GM18867 (cell line): ENCODE results near the gene YPEL3.
"Not testable (repeated sequence)": the region's sequence is repeated elsewhere in the genome, so short reads cannot be mapped to it uniquely, and the experiment has no call there.

Source experiments
- ATAC-seq: cut with Tn5 transposase; IDR thresholded peaks from one replicate; pipeline ENCODE4 v1.9.1; 2021; ENCODE audit warnings: mild to moderate bottlenecking, moderate library complexity; ENCODE audit not compliant: unreplicated experiment

YPEL3 gene, protein sequence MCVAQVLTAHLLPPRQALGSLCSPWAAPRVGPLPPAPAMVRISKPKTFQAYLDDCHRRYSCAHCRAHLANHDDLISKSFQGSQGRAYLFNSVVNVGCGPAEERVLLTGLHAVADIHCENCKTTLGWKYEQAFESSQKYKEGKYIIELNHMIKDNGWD

DNA sequence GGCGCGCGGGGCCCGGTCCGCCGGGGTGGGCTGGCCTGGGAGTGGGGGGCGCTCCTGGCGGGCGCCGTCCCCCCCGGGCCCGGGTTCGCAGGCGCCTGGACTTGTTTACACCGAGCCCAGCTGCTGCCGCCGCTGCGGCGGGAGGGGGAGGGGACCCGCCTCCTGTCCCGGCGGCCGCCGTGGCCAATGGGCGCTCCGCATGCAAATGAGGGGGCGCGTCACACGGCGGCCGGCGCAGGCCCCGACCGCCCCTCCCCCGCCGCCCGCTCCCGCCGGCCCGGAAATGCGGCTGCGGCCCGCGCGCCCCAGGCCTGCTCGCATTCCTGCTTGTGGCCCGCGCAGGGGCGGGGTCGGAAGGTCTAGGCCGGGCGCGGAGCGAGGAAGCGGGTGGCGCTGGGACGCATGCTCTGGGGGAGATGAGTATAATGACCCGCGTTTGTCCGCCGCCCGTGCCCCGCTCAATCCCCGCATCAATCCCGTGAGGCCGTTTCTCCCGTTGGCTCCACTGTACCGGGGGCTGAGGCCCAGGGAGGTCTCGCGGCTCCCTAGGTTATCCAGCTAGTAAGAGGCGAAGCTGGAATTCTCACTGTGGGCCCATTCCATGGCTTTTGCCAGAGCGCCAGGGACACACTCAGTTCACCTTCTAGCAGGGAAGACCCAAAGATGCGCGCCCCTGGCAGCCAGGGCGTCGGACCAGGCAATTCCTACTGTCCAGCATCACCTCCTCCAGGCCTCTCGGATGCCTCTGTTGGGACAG is at the start of gene YPEL3:
TSS of gene YPEL3 (minus strand) at position 109 of the 757 bp plus-strand sequence. CDS start 731 bp downstream, outside the sequence.
- peak; percentile 59 for ATAC-seq

- no peak for ATAC-seq
Measured at GRCh38 chr16:30145657-30146056, 49.6 kb upstream of the YPEL3 start.

GRCh38 chr16:30144917-30145316 is 48.9 kb upstream of the YPEL3 start:
- no peak for ATAC-seq

- ATAC-seq = no peak
Measured at GRCh38 chr16:30144017-30144416, 48.0 kb upstream of the YPEL3 start.

DNA sequence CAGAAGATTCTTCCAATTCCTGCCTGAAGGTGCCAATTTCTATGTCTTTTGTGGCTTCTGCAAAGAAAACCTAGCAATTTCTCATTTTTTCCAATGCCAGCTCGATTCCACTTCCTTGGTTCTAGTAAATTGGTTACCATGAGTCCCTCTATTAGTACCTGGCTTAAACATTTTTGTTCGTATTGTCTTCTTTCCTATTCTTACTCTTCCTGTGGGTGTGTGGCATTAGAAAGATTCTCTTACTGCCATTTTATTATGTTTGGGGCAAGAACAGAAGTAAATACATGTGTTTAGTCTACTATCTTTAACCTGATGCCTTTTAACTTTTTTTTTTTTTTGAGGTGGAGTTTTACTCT is 47.3 kb upstream of the YPEL3 start:
- no peak for ATAC-seq

- no peak for ATAC-seq
Measured at GRCh38 chr16:30142672-30143346, 46.8 kb upstream of the YPEL3 start.

- ATAC-seq = no peak
Measured at GRCh38 chr16:30141750-30142149, 45.7 kb upstream of the YPEL3 start.

DNA sequence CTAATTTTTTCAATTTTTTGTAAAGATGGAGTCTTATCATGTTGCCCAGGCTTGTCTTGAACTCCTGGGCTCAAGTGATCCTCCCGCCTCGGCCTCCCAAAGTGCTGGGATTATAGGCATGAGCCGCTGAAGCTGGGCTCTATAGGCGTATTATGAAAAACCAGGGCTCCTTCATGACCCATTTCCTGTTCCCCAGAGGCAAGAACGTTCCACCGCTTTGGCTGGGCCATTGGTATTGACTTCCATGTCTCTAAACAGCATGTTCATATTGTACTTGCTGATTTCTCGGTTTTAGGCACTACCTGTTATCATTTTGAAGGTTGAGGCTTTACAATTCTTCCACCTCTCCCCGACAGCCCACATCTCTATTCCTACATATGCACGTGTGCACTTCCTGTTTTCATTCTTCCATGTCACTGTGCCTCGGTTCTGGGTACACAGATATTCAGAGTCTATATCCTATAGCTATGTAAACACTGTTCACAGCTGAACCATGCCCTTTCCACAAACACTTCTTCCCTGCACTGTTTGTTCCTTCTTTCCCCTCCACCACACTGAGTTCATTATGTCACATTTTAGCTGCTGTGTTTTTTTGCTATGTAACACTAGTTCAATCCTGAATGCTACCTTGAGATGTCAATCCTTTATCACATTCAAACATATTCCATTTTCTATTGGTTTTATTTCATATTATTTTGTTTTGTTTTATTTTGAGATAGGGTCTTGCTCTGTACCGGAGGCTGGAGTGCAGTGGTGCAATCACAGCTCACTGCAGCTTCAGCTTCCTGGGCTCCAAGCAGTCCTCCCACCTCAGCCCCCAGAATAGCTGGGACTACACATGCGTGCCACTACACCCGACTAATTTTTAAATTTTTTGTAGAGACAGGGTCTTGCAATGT is 43.8 kb upstream of the YPEL3 start:
- ATAC-seq = no peak

- ATAC-seq = no peak
Measured at GRCh38 chr16:30137897-30138296, 41.9 kb upstream of the YPEL3 start.

- no peak for ATAC-seq
Measured at GRCh38 chr16:30136971-30137605, 41.1 kb upstream of the YPEL3 start.

DNA sequence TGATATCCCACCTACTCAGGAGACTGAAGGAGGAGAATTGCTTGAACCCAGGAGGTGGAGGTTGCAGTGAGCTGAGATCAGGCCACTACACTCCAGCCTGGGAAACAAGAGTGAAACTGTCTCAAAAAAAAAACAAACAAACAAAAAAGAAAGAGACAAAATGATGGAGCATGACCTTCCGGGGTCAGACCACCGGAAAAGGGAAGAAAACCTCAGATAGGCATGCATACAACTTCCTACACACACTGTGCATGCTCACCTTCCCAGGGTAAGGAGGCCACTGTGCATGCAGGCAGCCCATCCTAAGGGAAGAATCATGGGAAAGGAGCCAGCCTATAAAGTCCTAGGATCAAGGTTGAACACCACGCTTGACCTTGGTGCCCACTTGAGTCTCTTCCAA is 36.6 kb upstream of the YPEL3 start:
- no peak for ATAC-seq

DNA sequence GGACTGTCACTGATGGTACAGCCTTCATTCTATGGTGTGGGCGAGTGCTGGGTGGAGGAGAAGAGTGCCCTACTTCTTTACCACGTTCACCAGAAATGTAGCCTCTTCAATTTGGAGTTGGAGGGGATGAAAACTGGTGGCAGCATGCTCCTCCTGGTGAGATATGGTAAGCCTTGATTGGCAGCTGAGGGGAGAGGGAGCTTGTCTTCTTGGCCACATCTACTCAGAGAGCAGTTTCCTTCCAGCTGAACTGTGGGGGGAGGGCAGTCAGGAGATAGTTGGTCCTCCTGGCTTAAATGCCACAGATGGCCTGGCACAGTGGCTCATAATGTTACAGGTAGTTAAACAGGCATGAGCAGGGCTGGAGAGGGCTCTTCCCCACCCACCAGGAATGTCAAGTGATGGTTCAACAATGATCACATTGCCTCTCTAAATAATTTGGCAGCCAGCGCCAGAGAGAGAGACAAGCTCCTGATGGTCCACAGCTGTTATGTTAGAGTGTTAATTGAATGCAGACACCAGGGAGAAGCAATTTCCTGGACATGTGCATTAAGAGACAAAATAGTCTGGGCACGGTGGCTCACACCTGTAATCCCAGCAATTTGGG is 36.0 kb upstream of the YPEL3 start:
- no peak for ATAC-seq

DNA sequence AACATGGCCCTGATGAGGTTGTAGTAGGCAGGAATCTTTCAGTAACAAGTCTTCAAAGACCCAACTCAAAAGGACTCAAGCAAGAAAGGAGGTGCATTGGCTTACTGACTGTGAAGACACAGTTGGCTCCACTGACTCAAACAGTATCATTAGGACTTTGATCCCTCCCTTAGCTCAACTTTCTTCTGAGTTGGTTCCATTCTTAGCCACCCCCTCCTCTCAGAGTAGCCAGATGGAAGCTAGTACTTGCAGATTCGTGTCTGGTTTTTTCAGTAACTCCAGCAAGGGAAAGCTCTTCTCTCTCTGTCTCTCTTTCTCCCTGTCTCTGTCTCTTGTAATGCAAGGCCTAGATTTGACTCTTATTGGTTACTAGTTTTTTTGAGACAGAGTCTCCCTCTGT is 32.0 kb upstream of the YPEL3 start:
- no peak for ATAC-seq

DNA sequence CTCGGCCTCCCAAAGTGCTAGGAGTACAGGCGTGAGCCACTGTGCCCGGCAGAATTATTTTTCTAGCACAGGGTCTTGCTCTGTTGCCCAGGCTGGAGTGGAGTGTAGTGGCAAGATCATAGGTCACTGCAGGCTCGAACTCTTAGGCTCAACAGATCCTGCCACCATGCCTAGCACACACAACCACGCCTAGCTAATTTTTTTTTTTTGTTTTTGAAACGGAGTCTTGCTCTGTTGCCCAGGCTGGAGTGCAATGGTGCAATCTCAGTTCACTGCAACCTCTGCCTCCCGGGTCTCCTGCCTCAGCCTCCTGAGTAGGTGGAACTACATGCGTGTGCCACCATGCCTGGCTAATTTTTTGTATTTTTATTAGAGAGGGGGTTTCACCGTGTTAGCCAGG is 29.7 kb upstream of the YPEL3 start:
- not testable (repeated sequence) for ATAC-seq

DNA sequence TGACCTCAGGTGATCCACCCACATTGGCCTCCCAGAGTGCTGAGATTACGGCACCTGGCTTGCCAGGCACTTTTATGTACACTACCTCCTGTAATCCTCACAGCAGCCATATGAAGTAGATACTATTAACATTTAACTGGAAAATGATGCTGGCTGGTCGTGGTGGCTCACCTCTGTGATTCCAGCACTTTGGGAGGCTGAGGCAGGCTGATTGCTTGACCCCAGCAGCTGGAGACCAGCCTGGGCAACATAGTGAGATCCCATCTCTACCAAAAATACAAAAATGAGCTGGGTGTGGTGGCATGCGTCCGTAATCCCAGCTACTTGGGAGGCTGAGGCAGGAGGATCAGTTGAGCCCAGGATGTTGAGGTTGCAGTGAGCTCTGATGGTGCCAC is 29.0 kb upstream of the YPEL3 start:
- ATAC-seq = no peak

GRCh38 chr16:30122604-30123160 is 26.7 kb upstream of the YPEL3 start:
- ATAC-seq = peak; percentile 5

- ATAC-seq = no peak
Measured at GRCh38 chr16:30121741-30122571, 25.9 kb upstream of the YPEL3 start.

DNA sequence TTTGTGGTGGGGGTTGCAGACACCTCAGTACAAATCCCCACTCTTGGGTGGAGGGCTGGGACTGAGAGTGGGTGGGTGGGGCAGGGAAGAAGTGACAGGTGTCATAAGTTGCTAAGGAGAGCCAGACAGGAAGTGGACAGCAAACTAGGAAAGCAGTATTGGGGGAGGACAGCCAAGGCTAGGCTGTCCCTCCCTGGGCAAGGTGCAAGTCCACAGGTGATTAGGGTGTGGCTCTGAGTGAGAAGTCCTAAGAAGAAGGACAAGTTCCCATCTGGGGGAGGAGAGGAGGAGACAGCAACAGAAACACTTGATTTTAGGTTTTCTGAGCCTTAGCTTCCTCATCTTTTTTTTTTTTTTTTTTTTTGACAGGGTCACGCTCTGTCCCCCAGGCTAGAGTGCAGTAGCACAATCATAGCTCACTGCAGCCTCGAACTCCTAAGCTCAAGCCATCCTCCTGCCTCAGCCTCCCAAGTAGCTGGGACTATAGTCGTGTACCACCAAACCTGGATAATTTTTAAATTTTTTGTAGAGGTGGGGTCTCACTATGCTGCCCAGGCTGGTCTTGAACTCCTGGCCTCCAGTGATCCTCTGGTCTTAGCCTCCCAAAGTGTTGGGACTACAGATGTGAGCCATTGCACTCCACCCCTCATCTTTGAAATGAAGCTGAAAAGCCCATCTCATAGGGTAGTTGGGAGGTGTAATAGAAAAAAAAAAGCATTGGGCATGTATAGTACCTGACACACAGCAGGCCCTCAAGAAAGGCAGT is 24.5 kb upstream of the YPEL3 start:
- ATAC-seq = no peak
